NCI-H2171 (cell line): Measurements from ENCODE around the gene ATP1A4.

Experiments used
- DNase-seq: peaks from one replicate; lab custom pipeline; 2025; lab: John Stamatoyannopoulos, UW

ATP1A4 gene

DNA sequence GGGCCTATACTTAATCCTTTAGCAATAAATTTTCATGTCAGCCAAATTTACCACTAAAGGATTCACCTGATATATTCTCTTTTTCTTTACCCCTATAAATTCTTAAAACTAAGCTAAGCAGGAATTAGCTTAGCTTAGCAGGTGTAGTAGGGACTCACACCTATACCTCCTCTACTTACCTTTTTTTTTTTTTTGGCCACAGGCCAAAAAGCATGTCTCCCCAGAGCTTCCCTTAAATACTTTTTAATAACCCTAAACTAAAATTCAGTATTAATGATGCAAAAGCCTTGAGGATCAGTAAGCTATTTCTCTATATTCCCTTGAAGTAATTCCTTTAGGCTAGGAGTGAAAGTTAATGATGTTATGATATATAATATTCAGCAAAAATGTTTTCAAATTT is 77.0 kb downstream of the ATP1A4 start:
- no peak for DNase-seq

DNA sequence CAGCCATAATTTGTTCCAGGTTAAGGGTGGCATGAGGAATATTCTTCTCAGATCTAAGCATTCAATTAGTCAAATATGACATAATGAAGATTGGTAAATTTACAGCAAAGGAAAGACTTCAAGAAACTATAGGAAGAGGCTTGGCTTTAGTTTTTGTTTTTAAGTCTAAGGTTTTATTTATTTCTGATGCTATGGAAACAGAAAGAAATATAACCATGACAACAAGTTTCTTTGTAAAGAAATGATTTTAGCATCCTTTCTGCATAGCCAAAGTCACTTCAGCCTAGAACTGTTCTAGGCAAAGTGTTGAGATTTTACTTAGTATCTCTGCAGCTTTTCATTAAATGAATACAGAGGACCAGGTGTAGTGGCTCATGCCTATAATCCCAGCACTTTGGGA is 81.5 kb downstream of the ATP1A4 start:
- no peak for DNase-seq
